ENCODE data around the gene EIF3B. TPM values are rescaled to one million over a fixed set of nuclear protein-coding genes. Genes with fewer than 3 reads are reported as not detected.
"Not testable (repeated sequence)": the region's sequence is repeated elsewhere in the genome, so short reads cannot be mapped to it uniquely, and the experiment has no call there.

The EIF3B gene
- total RNA-seq, 1 donor from 2014 or later, result 107 TPM

DNA sequence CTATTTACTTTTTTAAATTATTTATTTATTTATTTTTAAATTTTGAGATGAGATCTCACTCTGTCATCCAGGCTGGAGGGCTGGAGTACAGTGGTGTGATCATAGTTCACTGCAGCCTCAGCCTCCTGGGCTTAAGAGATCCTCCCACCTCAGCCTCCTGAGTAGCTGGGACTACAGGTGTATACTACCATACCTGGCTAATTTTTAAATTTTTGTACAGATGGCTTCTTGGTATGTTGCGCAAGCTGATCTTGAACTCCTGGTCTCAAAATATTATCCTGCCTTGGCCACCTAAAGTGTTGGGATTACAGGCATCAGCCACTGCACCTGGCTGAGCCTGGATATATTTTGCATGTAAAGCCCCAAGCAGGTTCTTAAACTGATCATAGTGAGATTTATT, 56.4 kb downstream of the EIF3B start:
- ATAC-seq, result no peak
- no peak for DNase-seq
- Histone ChIP-seq H3K27me3 (no peaks in the 10 kb centered on the region), H3K36me3 (no peaks in the 10 kb centered on the region), H3K9me3 (no peaks in the 10 kb centered on the region), H3K27ac (no peak overlapping the region), H3K4me3 (no peak overlapping the region), H3K4me1 (peaks cover 57% of the 10 kb centered on the region)
- intact Hi-C loops (cut with DNase I), result no loop called here
- TF ChIP-seq, protein P1, sequence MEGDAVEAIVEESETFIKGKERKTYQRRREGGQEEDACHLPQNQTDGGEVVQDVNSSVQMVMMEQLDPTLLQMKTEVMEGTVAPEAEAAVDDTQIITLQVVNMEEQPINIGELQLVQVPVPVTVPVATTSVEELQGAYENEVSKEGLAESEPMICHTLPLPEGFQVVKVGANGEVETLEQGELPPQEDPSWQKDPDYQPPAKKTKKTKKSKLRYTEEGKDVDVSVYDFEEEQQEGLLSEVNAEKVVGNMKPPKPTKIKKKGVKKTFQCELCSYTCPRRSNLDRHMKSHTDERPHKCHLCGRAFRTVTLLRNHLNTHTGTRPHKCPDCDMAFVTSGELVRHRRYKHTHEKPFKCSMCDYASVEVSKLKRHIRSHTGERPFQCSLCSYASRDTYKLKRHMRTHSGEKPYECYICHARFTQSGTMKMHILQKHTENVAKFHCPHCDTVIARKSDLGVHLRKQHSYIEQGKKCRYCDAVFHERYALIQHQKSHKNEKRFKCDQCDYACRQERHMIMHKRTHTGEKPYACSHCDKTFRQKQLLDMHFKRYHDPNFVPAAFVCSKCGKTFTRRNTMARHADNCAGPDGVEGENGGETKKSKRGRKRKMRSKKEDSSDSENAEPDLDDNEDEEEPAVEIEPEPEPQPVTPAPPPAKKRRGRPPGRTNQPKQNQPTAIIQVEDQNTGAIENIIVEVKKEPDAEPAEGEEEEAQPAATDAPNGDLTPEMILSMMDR (IDR thresholded peaks at IDR 0.05), result no peak

DNA sequence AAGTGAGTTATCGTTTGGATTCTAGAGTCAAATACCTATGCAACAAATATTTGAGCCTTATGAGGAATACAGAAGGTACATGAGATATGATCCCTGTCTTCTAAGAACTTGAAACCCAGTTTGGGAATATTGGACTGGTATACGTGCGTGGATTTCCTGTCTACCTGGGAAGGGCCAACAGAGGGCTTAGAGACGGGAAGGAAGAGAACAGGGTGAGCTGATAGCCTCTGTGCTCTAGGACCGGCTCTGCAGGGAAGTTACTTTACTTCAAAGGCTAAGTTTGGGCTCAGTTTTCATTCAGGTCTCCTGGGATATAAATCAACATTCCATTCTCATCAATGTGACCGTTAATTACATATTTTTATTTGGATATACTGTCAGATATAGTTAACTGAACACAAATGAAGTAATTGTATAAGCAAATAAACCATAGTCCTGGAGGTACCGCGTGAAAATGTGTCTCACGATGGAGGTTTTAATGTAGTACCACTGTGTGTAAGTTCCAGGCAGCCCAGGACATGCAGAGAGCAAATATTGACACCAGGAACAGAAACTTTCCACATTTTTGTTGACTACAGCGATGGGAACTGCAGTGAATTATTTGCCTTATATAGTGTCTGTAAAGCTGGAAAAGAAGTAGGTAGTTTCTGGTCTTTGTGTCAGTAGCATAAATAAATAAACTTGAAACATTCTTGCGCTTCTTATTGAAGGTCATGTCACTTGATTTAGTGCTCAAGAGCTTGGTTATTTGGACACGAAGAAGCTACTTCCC, 57.4 kb downstream of the EIF3B start:
- peaks cover 57% of the 10 kb centered on the region for H3K4me1 ChIP-seq
- DNase-seq (no peak), ATAC-seq (no peak)
- intact Hi-C loops (cut with DNase I), result no loop called here
- H3K27me3 ChIP-seq, result no peaks in the 10 kb centered on the region
- H3K4me3 ChIP-seq, result no peak overlapping the region
- peak overlapping the region; percentile 37 for H3K27ac ChIP-seq
- TF ChIP-seq, protein P1 (IDR thresholded peaks at IDR 0.05), result no peak
- no peaks in the 10 kb centered on the region for H3K36me3 ChIP-seq
- no peaks in the 10 kb centered on the region for H3K9me3 ChIP-seq

DNA sequence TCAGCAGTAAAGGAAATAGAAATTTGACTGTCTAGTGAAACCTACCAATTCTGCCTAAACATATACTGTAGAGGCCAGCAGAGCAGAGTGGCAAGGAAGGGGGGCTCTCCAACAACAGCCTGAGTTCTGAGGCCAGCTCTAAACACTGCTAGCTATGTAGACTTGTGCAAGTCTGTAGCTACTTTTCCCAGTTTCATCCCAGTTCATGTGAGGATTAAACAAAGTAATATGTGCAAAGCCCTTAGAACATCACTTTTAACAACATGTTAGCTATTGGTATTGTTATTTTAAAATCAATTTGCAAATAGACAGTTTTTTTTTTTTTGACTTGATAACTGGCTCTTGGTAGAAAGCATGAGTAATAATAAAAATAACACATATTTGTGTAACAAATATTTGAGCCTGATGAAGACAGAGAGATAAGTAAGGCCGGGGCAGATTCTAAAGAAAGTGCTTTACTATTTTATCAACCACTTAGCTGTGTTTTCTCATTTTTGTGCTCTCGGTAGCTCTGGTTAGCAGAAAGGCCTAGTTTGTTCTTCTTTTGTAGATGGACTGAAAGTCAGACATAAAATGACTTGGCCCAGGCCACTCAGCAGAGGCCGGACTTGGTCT, 58.1 kb downstream of the EIF3B start:
- ATAC-seq, result no peak
- DNase-seq, result no peak
- Histone ChIP-seq H3K4me1 (peaks cover 51% of the 10 kb centered on the region), H3K36me3 (no peaks in the 10 kb centered on the region), H3K27me3 (no peaks in the 10 kb centered on the region), H3K4me3 (no peak overlapping the region), H3K27ac (peak overlapping the region; percentile 37), H3K9me3 (no peaks in the 10 kb centered on the region)
- TF ChIP-seq, protein P1 (IDR thresholded peaks at IDR 0.05), result no peak
- intact Hi-C loops (cut with DNase I), result no loop called here

DNA sequence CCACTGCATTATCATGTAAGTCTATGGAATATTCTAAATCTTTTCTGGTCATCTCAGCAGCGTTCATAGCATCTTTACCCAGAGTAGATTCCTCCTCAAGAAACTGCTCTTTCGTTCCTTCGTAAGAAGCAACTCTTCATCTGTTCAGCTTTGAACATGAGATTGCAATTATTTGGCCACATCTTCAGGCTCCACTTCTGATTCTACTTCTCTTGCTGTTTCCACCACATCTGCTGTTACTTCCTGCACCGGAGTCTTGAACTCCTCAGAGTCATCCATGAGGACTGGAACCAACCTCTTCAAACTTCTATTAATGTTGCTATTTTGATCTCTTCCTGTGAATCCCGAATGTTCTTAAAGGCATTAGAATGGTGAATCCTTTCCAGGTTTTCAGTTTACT, 61.4 kb downstream of the EIF3B start:
- ATAC-seq, result no peak
- Histone ChIP-seq H3K4me3 (no peak overlapping the region), H3K27me3 (no peaks in the 10 kb centered on the region), H3K27ac (no peak overlapping the region), H3K9me3 (no peaks in the 10 kb centered on the region), H3K36me3 (no peaks in the 10 kb centered on the region), H3K4me1 (peaks cover 22% of the 10 kb centered on the region)
- intact Hi-C loops (cut with DNase I), result no loop called here
- DNase-seq, result no peak
- TF ChIP-seq, protein P1 (IDR thresholded peaks at IDR 0.05), result no peak

DNA sequence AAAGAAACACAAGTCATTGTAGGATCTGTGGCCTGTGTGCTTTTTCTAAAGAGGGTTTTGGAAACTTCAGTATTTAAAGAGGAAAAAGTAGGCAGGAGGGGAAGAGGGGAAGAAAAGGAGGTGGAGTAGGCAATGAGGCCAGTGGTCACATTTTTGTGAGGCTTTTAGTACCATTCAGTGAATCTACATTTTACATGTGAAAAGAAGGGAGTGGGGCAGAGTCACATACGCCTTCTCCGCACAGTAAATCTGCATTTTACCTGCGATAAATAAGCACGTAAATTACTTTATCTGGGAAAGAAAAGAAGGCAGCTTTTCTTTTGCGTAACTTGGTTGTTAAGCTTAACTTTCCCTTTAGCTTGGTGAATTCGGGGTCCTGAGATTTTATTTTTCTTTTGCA, 62.0 kb downstream of the EIF3B start:
- ATAC-seq (no peak), DNase-seq (no peak)
- no peaks in the 10 kb centered on the region for H3K9me3 ChIP-seq
- peaks cover 18% of the 10 kb centered on the region for H3K4me1 ChIP-seq
- no peaks in the 10 kb centered on the region for H3K36me3 ChIP-seq
- no peaks in the 10 kb centered on the region for H3K27me3 ChIP-seq
- TF ChIP-seq, protein P1 (IDR thresholded peaks at IDR 0.05), result no peak
- intact Hi-C loops (cut with DNase I), result no loop called here
- no peak overlapping the region for H3K27ac ChIP-seq
- no peak overlapping the region for H3K4me3 ChIP-seq

DNA sequence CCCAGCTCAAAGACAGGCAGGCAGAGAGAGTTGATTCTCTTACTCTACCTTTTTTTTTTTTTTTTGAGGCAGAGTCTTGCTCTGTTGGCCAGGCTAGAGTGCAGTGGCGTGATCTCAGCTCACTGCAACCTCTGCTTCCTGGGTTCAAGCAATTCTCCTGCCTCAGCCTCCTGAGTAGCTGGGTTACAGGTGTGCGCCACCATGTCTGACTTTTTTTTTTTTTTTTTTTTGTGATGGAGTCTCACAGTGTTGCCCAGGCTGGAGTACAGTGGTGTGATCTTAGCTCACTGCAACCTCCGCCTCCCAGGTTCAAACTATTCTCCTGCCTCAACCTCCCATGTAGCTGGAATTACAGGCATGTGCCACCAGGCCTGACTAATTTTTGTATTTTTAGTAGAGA, 62.6 kb downstream of the EIF3B start:
- H3K27me3 ChIP-seq; H3K9me3 ChIP-seq; ATAC-seq; H3K36me3 ChIP-seq; H3K27ac ChIP-seq; DNase-seq; intact Hi-C loops (cut with DNase I); H3K4me3 ChIP-seq: not testable (repeated sequence)
- H3K4me1 ChIP-seq, result peaks cover 12% of the 10 kb centered on the region
